CD14-positive monocyte (primary cell): ENCODE results near the gene TUSC7. TPM values are rescaled to one million over a fixed set of nuclear protein-coding genes. Genes with fewer than 3 reads are reported as not detected.

ENCODE experiments used
- DNase-seq, 3 donors: peaks; one replicate each; pipeline ENCODE4 v3.0.0-alpha.2; 2011 to 2022
- H2AFZ ChIP-seq: 2 replicates; pipeline ENCODE4 v1.6.0; 2012; ENCODE audit warnings: mild to moderate bottlenecking, low read depth, low read length, inconsistent platforms; ENCODE audit not compliant: insufficient read depth, poor library complexity, severe bottlenecking
- H3K27ac ChIP-seq, 2 donors: 1 replicate in 1 of 2; 2 replicates in 1 of 2; pipeline ENCODE4 v1.5.1; 2012 to 2013; ENCODE audit warnings: low read length in 2 of 2, control low read depth in 1 of 2, inconsistent platforms in 1 of 2, low read depth in 1 of 2, mild to moderate bottlenecking in 1 of 2
- H3K27me3 ChIP-seq, 2 donors: one replicate each; pipeline versions ENCODE4 v1.6.0 to v1.6.1; 2011 to 2013; ENCODE audit warnings: low read length in 2 of 2; ENCODE audit not compliant: control insufficient read depth in 2 of 2, insufficient read depth in 2 of 2
- H3K36me3 ChIP-seq, 2 donors: replicated peaks in 1 of 2; 1 replicate in 1 of 2; 2 replicates in 1 of 2; pipeline versions ENCODE4 v1.5.1 to v1.6.1; 2012 to 2013; ENCODE audit warnings: low read length in 2 of 2, control low read depth in 1 of 2, inconsistent platforms in 1 of 2, mild to moderate bottlenecking in 1 of 2; ENCODE audit not compliant: insufficient read depth in 2 of 2, control insufficient read depth in 1 of 2
- H3K4me1 ChIP-seq, 2 donors: 1 replicate in 1 of 2; 2 replicates in 1 of 2; pipeline versions ENCODE4 v1.5.1 to v1.6.1; 2012 to 2013; ENCODE audit warnings: low read length in 2 of 2, control low read depth in 1 of 2, inconsistent platforms in 1 of 2, mild to moderate bottlenecking in 1 of 2, moderate library complexity in 1 of 2; ENCODE audit not compliant: insufficient read depth in 2 of 2, control insufficient read depth in 1 of 2
- H3K4me2 ChIP-seq: replicated peaks from 2 replicates; pipeline ENCODE3; 2012; ENCODE audit warnings: low read length, moderate library complexity, mild to moderate bottlenecking; ENCODE audit not compliant: poor library complexity, severe bottlenecking; ENCODE audit errors: extremely low read depth
- H3K4me3 ChIP-seq, 3 experiments: fragments of 200-600 bp in 1 of 3; sonication (generic) in 1 of 3; replicated peaks in 1 of 3; 1 replicate in 2 of 3; 2 replicates in 1 of 3; pipeline ENCODE4 v1.5.1; 2011 to 2013; ENCODE audit warnings: low read length in 3 of 3, mild to moderate bottlenecking in 3 of 3, control low read depth in 2 of 3, low read depth in 2 of 3, inconsistent platforms in 1 of 3, moderate library complexity in 1 of 3
- H3K79me2 ChIP-seq: 2 replicates; pipeline ENCODE4 v1.6.0; 2012; ENCODE audit warnings: mild to moderate bottlenecking, control low read depth, inconsistent platforms, low read length, moderate library complexity; ENCODE audit not compliant: insufficient read depth
- H3K9ac ChIP-seq: 2 replicates; pipeline ENCODE4 v1.6.0; 2017; ENCODE audit warnings: low read length, mild to moderate bottlenecking; ENCODE audit not compliant: insufficient read depth, poor library complexity, severe bottlenecking
- H3K9me3 ChIP-seq, 2 donors: replicated peaks in 1 of 2; 1 replicate in 1 of 2; 2 replicates in 1 of 2; pipeline versions ENCODE4 v1.5.1 to v1.6.1; 2012 to 2013; ENCODE audit warnings: low read length in 2 of 2, control low read depth in 1 of 2; ENCODE audit not compliant: control insufficient read depth in 1 of 2, insufficient read depth in 1 of 2
- H4K20me1 ChIP-seq: 2 replicates; pipeline ENCODE4 v1.6.0; 2012; ENCODE audit warnings: mild to moderate bottlenecking, low read length, control low read depth, moderate library complexity; ENCODE audit not compliant: insufficient read depth
- H3K27ac Mint-ChIP-seq, 7 donors: one replicate each; pipeline ENCODE4 v1.8.0; 2020; ENCODE audit warnings: mild to moderate bottlenecking in 7 of 7, mixed read lengths in 7 of 7, moderate library complexity in 6 of 7, inconsistent platforms in 2 of 7
- H3K27me3 Mint-ChIP-seq, 3 donors: one replicate each; pipeline ENCODE4 v1.8.0; 2021 to 2022; ENCODE audit warnings: low read depth in 3 of 3, mild to moderate bottlenecking in 3 of 3, mixed read lengths in 3 of 3, moderate library complexity in 3 of 3, inconsistent platforms in 1 of 3
- H3K36me3 Mint-ChIP-seq, 2 donors: one replicate each; pipeline ENCODE4 v1.8.0; 2020; ENCODE audit warnings: mixed read lengths in 2 of 2, inconsistent platforms in 1 of 2, mild to moderate bottlenecking in 1 of 2
- H3K4me1 Mint-ChIP-seq: one replicate; pipeline ENCODE4 v1.8.0; 2020; ENCODE audit warnings: mild to moderate bottlenecking, mixed read lengths
- H3K4me3 Mint-ChIP-seq, 2 donors: one replicate each; pipeline ENCODE4 v1.8.0; 2020; ENCODE audit warnings: mild to moderate bottlenecking in 2 of 2, mixed read lengths in 2 of 2, moderate library complexity in 1 of 2
- H3K9me3 Mint-ChIP-seq, 7 donors: one replicate each; pipeline ENCODE4 v1.8.0; 2020 to 2022; ENCODE audit warnings: mixed read lengths in 7 of 7, mild to moderate bottlenecking in 6 of 7, moderate library complexity in 6 of 7, inconsistent platforms in 2 of 7
- WGBS: methylation state at CpG from one replicate; pipeline ENCODE4 v1.1.5; 2013; ENCODE audit warnings: missing lambda C conversion rate; ENCODE audit not compliant: insufficient coverage; 5-methylcytosine and 5-hydroxymethylcytosine counted together
- intact Hi-C, 2 donors: fragments of 100-400 bp; cut with micrococcal nuclease; formaldehyde crosslinking; loops; one replicate each; pipeline versions ENCODE4 v1.15.0 to v1.15.1; 2023
- polyA plus RNA-seq, 3 donors: library from polyadenylated mRNA; depleted of rRNA in 1 of 3; unstranded in 2 of 3; stranded (reverse) in 1 of 3; fragments of 300-500 nt in 2 of 3; fragments of >200 nt in 1 of 3; fragmentation: Illumina TruSeq in 2 of 3; gene quantifications; 1 replicate in 2 of 3; 2 replicates in 1 of 3; pipeline ENCODE4 v1.2.3, GENCODE V29; 2012 to 2021
- TF ChIP-seq, protein P1 (sequence below): fragments of 200-600 bp; IDR thresholded peaks from one replicate; pipeline ENCODE4 v1.8.0; 2022; ENCODE audit warnings: antibody characterized with exemption, mild to moderate bottlenecking

The TUSC7 gene
- polyA plus RNA-seq, 3 donors: not detected

DNA sequence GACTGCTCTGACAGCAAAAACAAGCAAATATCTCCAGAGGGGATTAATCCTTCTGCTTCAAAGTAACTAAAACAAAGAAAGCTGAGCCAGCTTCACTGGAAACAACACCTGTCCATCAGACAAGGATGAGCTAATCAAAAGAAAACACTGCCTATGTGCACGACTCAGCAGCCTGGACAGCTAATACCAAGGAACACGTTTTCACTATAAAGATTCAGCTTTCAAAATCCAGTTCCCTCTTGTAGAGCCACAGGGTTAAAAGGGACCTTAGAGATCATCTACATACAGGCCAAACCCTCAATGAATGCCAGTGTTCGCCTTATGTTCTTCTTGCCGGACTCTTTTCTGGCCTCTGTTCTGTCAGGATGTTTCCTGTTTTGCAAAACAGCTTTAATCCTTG lies 6.9 kb downstream of the TUSC7 start:
- H3K9ac ChIP-seq: no peak overlapping the region
- Mint-ChIP-seq H3K27me3 (peaks cover 0 to 1% (median 0%) of the 10 kb centered on the region in 3 donors), H3K9me3 (peaks cover 0 to 2% (median 0%) of the 10 kb centered on the region in 7 donors), H3K4me3 (no peak overlapping the region), H3K27ac (no peak overlapping the region), H3K36me3 (no peaks in the 10 kb centered on the region), H3K4me1 (no peaks in the 10 kb centered on the region)
- DNase-seq: no peak
- no peaks in the 10 kb centered on the region for H4K20me1 ChIP-seq
- H3K4me3 ChIP-seq: no peak overlapping the region
- H3K4me2 ChIP-seq: no peak overlapping the region
- no peaks in the 10 kb centered on the region for H3K27me3 ChIP-seq
- no peaks in the 10 kb centered on the region for H3K9me3 ChIP-seq
- intact Hi-C loops: no loop called here
- TF ChIP-seq, protein P1, sequence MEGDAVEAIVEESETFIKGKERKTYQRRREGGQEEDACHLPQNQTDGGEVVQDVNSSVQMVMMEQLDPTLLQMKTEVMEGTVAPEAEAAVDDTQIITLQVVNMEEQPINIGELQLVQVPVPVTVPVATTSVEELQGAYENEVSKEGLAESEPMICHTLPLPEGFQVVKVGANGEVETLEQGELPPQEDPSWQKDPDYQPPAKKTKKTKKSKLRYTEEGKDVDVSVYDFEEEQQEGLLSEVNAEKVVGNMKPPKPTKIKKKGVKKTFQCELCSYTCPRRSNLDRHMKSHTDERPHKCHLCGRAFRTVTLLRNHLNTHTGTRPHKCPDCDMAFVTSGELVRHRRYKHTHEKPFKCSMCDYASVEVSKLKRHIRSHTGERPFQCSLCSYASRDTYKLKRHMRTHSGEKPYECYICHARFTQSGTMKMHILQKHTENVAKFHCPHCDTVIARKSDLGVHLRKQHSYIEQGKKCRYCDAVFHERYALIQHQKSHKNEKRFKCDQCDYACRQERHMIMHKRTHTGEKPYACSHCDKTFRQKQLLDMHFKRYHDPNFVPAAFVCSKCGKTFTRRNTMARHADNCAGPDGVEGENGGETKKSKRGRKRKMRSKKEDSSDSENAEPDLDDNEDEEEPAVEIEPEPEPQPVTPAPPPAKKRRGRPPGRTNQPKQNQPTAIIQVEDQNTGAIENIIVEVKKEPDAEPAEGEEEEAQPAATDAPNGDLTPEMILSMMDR: no peak
- WGBS: 50% methylated on average over 2 of the region's 4 CpGs
- H3K79me2 ChIP-seq: no peaks in the 10 kb centered on the region
- no peak overlapping the region for H2AFZ ChIP-seq
- no peaks in the 10 kb centered on the region for H3K36me3 ChIP-seq
- H3K27ac ChIP-seq: no peak overlapping the region
- H3K4me1 ChIP-seq: no peaks in the 10 kb centered on the region

DNA sequence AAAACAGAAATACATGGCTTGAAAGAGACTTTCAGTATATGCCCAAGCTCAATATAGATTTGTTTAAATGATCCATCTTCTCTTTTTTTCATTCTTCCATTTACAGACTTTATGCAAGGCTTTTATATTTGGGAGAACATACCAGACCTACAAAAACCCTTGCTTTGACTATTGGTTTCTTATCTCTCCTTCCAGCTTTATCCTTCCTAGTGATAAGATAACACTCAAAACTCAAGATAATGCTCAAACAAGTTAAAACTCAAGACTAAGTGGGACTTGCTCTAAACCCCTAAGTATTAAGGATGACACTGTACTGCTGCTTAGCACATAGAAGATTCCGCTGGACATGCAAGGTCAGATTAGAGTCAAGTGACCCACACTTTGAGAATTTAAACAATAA lies 8.0 kb downstream of the TUSC7 start:
- H3K27ac Mint-ChIP-seq: no peak overlapping the region
- no peak overlapping the region for H3K4me3 Mint-ChIP-seq
- DNase-seq: no peak
- Histone ChIP-seq H3K4me1 (no peaks in the 10 kb centered on the region), H3K9me3 (no peaks in the 10 kb centered on the region), H3K79me2 (no peaks in the 10 kb centered on the region), H2AFZ (no peak overlapping the region), H3K4me3 (no peak overlapping the region), H3K4me2 (no peak overlapping the region), H4K20me1 (no peaks in the 10 kb centered on the region), H3K27me3 (no peaks in the 10 kb centered on the region), H3K36me3 (no peaks in the 10 kb centered on the region), H3K27ac (no peak overlapping the region), H3K9ac (no peak overlapping the region)
- no peaks in the 10 kb centered on the region for H3K4me1 Mint-ChIP-seq
- H3K36me3 Mint-ChIP-seq: no peaks in the 10 kb centered on the region
- H3K27me3 Mint-ChIP-seq: peaks cover 0 to 1% (median 0%) of the 10 kb centered on the region in 3 donors
- no CpG with 5 or more reads among the region's 1 CpG for WGBS
- TF ChIP-seq, protein P1: no peak
- intact Hi-C loops: no loop called here
- H3K9me3 Mint-ChIP-seq: peaks cover 0 to 2% (median 0%) of the 10 kb centered on the region in 7 donors
